PC-3 (cell line): Measurements from ENCODE around the gene EIF3I. TPM values are rescaled to one million over a fixed set of nuclear protein-coding genes. Genes with fewer than 3 reads are reported as not detected.
A peak's percentile ranks its signal among the peaks of the same experiment; 100 is the strongest.

ENCODE experiments used
- ATAC-seq: fragments of 200-7000 bp; cut with Tn5 transposase; 2 replicates; pipeline ENCODE4 v1.9.1; 2020; ENCODE audit warnings: mild to moderate bottlenecking, moderate library complexity
- BruUV-seq: library from RNA; stranded (reverse); fragments of 400-500 nt; replicated peaks from 2 replicates; lab custom pipeline; 2021; lab: Mats Ljungman, UMichigan
- CTCF ChIA-PET: fragments of 300-600 bp; sonication (Branson Sonifier 250); formaldehyde crosslinking; loops from one replicate; lab custom pipeline; 2022; ENCODE audit warnings: antibody characterized with exemption; lab: Charles Lee
- POLR2A ChIA-PET: fragments of 300-600 bp; sonication (Branson Sonifier 250); formaldehyde crosslinking; loops from one replicate; lab custom pipeline; 2022; ENCODE audit warnings: antibody characterized with exemption; ENCODE audit not compliant: unreplicated experiment; lab: Charles Lee
- DNase-seq: peaks from one replicate; pipeline ENCODE4 v3.0.0-alpha.2; 2015
- H2AFZ ChIP-seq: fragments of 300-600 bp; sonication (generic); 2 replicates; pipeline ENCODE4 v1.6.0; 2016; ENCODE audit warnings: antibody characterized with exemption, low read length
- H3F3A ChIP-seq: fragments of 300-600 bp; sonication (generic); one replicate; pipeline ENCODE4 v1.6.0; 2017; ENCODE audit warnings: antibody characterized with exemption, low read length, control low read depth, mild to moderate bottlenecking; ENCODE audit not compliant: unreplicated experiment
- H3K27ac ChIP-seq: fragments of 300-600 bp; sonication (generic); 2 replicates; pipeline ENCODE4 v1.5.1; 2016; ENCODE audit warnings: mild to moderate bottlenecking, low read length
- H3K27me3 ChIP-seq: fragments of 300-600 bp; sonication (generic); 2 replicates; pipeline ENCODE4 v1.6.1; 2016; ENCODE audit warnings: low read length, mixed read lengths
- H3K36me3 ChIP-seq: fragments of 300-600 bp; sonication (generic); 2 replicates; pipeline ENCODE4 v1.6.1; 2016; ENCODE audit warnings: low read depth, mixed run types, low read length, mixed read lengths
- H3K4me1 ChIP-seq: fragments of 300-600 bp; sonication (generic); 2 replicates; pipeline ENCODE4 v1.5.1; 2016; ENCODE audit warnings: low read length; ENCODE audit not compliant: insufficient read depth
- H3K4me2 ChIP-seq: fragments of 300-600 bp; sonication (generic); 2 replicates; pipeline ENCODE4 v1.6.0; 2016; ENCODE audit warnings: low read length
- H3K4me3 ChIP-seq: fragments of 300-600 bp; sonication (generic); 2 replicates; pipeline ENCODE4 v1.5.1; 2016; ENCODE audit warnings: mild to moderate bottlenecking, low read length, mixed read lengths
- H3K79me2 ChIP-seq: fragments of 300-600 bp; sonication (generic); 2 replicates; pipeline ENCODE4 v1.6.1; 2017; ENCODE audit warnings: low read length, mixed read lengths
- H3K9ac ChIP-seq: fragments of 300-600 bp; sonication (generic); 2 replicates; pipeline ENCODE4 v1.6.0; 2016; ENCODE audit warnings: mild to moderate bottlenecking, low read length
- H3K9me2 ChIP-seq: fragments of 300-600 bp; sonication (generic); replicated peaks from 2 replicates; pipeline ENCODE4 v1.6.1; 2016; ENCODE audit warnings: mixed run types, low read length, mixed read lengths
- H3K9me3 ChIP-seq: fragments of 300-600 bp; sonication (generic); 2 replicates; pipeline ENCODE4 v1.6.1; 2016; ENCODE audit warnings: low read length, mixed read lengths
- H4K20me1 ChIP-seq: fragments of 300-600 bp; sonication (generic); 2 replicates; pipeline ENCODE4 v1.6.1; 2016; ENCODE audit warnings: low read length, mixed read lengths
- EZH2 ChIP-seq: fragments of 300-600 bp; sonication (generic); IDR thresholded peaks from one replicate; pipeline ENCODE4 v1.6.1; 2017; ENCODE audit warnings: antibody characterized with exemption, mild to moderate bottlenecking, low read length; ENCODE audit not compliant: unreplicated experiment
- EZH2phosphoT487 ChIP-seq: fragments of 300-600 bp; sonication (generic); IDR thresholded peaks from 2 replicates; pipeline ENCODE4 v1.6.1; 2018; ENCODE audit warnings: mild to moderate bottlenecking, antibody characterized with exemption, low read length, borderline replicate concordance
- intact Hi-C: fragments of 100-400 bp; cut with micrococcal nuclease; formaldehyde crosslinking; loops from 2 replicates; pipeline ENCODE4 v1.9.0; 2023
- total RNA-seq: library from RNA; depleted of rRNA; stranded (reverse); fragments of >200 nt; gene quantifications from 2 replicates; pipeline ENCODE4 v1.2.3, GENCODE V29; 2014
- TF ChIP-seq, protein P1 (sequence below): fragments of 300-600 bp; sonication (generic); conservative IDR thresholded peaks from 2 replicates; pipeline ENCODE4 v1.5.1; 2017; ENCODE audit warnings: antibody characterized with exemption, low read depth, mild to moderate bottlenecking, low read length

Gene EIF3I
- total RNA-seq, 1 experiment from 2014 or later, result 442 TPM

- DNase-seq (no peak), ATAC-seq (no peak)
- H3K36me3 ChIP-seq, result peaks cover 24% of the 10 kb centered on the region
- CTCF ChIA-PET, result no interaction called here
- H3K27ac ChIP-seq, result no peak overlapping the region
- POLR2A ChIA-PET, result no interaction called here
- no peak overlapping the region for H3K9ac ChIP-seq
- no peaks in the 10 kb centered on the region for H3K9me3 ChIP-seq
- no peak overlapping the region for H3K4me2 ChIP-seq
- H3K4me1 ChIP-seq, result peaks cover 25% of the 10 kb centered on the region
- peaks cover 6% of the 10 kb centered on the region for H3F3A ChIP-seq
- no peaks in the 10 kb centered on the region for H3K27me3 ChIP-seq
- no TSS peak for BruUV-seq
- H3K4me3 ChIP-seq, result no peak overlapping the region
- H3K9me2 ChIP-seq, result no peaks in the 10 kb centered on the region
- TF ChIP-seq EZH2phosphoT487 (no peak), EZH2 (no peak)
- TF ChIP-seq, protein P1, sequence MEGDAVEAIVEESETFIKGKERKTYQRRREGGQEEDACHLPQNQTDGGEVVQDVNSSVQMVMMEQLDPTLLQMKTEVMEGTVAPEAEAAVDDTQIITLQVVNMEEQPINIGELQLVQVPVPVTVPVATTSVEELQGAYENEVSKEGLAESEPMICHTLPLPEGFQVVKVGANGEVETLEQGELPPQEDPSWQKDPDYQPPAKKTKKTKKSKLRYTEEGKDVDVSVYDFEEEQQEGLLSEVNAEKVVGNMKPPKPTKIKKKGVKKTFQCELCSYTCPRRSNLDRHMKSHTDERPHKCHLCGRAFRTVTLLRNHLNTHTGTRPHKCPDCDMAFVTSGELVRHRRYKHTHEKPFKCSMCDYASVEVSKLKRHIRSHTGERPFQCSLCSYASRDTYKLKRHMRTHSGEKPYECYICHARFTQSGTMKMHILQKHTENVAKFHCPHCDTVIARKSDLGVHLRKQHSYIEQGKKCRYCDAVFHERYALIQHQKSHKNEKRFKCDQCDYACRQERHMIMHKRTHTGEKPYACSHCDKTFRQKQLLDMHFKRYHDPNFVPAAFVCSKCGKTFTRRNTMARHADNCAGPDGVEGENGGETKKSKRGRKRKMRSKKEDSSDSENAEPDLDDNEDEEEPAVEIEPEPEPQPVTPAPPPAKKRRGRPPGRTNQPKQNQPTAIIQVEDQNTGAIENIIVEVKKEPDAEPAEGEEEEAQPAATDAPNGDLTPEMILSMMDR, result no peak
- intact Hi-C loops, result no loop called here
- H2AFZ ChIP-seq, result no peak overlapping the region
- H3K79me2 ChIP-seq, result no peaks in the 10 kb centered on the region
- no peaks in the 10 kb centered on the region for H4K20me1 ChIP-seq
These were observed 10.5 kb downstream of the EIF3I start for GRCh38 chr1:32232558-32233304.

DNA sequence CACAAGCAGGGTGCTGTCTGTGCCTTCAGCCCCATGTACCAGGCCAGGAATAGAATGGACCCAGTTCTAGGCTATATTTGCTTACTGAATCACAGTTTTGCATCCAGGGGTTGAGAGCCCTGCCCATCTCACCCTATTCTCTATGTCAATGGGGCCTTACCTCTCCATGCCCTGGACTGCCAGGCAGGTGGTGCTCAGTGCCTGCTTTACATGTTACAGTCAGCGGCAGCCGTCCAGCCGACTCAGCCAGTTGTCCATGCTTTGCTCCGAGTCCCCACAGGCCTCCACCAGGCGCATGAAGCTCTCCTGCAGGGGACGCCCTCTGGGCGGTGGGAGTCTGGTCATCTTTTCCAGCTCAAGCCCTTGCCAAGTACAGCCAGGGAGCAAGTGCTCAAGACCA is 12.6 kb downstream of the EIF3I start:
- Histone ChIP-seq H3K4me2 (no peak overlapping the region), H3K27me3 (no peaks in the 10 kb centered on the region), H4K20me1 (no peaks in the 10 kb centered on the region), H3K79me2 (no peaks in the 10 kb centered on the region), H3K9me3 (no peaks in the 10 kb centered on the region), H3K27ac (peak overlapping the region; percentile 90; the same call in 1 of the 2 replicates), H3K9ac (no peak overlapping the region), H3K4me1 (peaks cover 25% of the 10 kb centered on the region), H2AFZ (no peak overlapping the region), H3K9me2 (no peaks in the 10 kb centered on the region), H3K36me3 (peaks cover 9% of the 10 kb centered on the region), H3K4me3 (no peak overlapping the region), H3F3A (peaks cover 6% of the 10 kb centered on the region)
- ChIA-PET CTCF (no interaction called here), POLR2A (no interaction called here)
- intact Hi-C loops, result no loop called here
- TF ChIP-seq EZH2 (no peak), EZH2phosphoT487 (no peak)
- TF ChIP-seq, protein P1, result no peak
- peak; percentile 19 for ATAC-seq
- DNase-seq, result no peak
- no TSS peak for BruUV-seq

DNA sequence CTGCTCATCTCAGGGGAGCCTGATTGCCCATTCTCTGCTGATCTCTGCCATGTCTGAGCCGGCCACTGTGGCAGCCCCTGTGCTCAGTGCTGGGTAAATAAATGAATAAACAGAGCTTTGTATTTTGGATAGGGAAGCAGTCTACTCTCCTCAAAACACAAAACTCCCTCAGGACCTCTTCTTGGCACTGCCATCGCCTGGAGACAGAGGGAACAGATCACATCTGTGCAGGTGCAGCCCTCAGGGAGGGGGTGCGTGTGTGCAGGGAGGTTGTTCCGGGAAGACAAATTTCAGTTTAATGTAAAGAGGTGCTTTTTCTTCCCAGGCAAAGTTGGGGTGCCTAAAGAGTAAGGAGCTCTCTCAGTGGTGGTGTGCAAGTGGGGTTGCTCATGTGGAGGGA is 17.1 kb downstream of the EIF3I start:
- no peak overlapping the region for H2AFZ ChIP-seq
- no peaks in the 10 kb centered on the region for H3K9me2 ChIP-seq
- H3K36me3 ChIP-seq, result no peaks in the 10 kb centered on the region
- no peaks in the 10 kb centered on the region for H3K27me3 ChIP-seq
- DNase-seq, result no peak
- no peak overlapping the region for H3K9ac ChIP-seq
- ChIA-PET POLR2A (no interaction called here), CTCF (no interaction called here)
- no peak overlapping the region for H3K4me3 ChIP-seq
- TF ChIP-seq EZH2, result no peak
- TF ChIP-seq, protein P1, result no peak
- no peak for TF ChIP-seq EZH2phosphoT487
- intact Hi-C loops, result no loop called here
- BruUV-seq, result no TSS peak
- no peak overlapping the region for H3K4me2 ChIP-seq
- peaks cover 39% of the 10 kb centered on the region for H3K4me1 ChIP-seq
- H4K20me1 ChIP-seq, result no peaks in the 10 kb centered on the region
- no peak for ATAC-seq
- H3K9me3 ChIP-seq, result no peaks in the 10 kb centered on the region
- H3K79me2 ChIP-seq, result no peaks in the 10 kb centered on the region
- no peak overlapping the region for H3K27ac ChIP-seq
- H3F3A ChIP-seq, result peaks cover 6% of the 10 kb centered on the region
